GM21737 (cell line): ENCODE results near the gene SMPD3.
A peak's percentile ranks its signal among the peaks of the same experiment; 100 is the strongest.
"Not testable (repeated sequence)": the region's sequence is repeated elsewhere in the genome, so short reads cannot be mapped to it uniquely, and the experiment has no call there.

Experiments used
- ATAC-seq: cut with Tn5 transposase; IDR thresholded peaks from one replicate; pipeline ENCODE4 v1.9.1; 2021; ENCODE audit warnings: mild to moderate bottlenecking, moderate library complexity; ENCODE audit not compliant: unreplicated experiment

SMPD3 gene

GRCh38 chr16:68448360-68448970 is at the start of gene SMPD3:
TSS of gene SMPD3 (minus strand) at chr16:68448508. CDS start at chr16:68372181, 76,327 bp downstream.
- ATAC-seq: peak; percentile 73

- no peak for ATAC-seq
Observed at GRCh38 chr16:68496689-68497088, 48.4 kb upstream of the SMPD3 start.

- ATAC-seq: not testable (repeated sequence)
Observed at GRCh38 chr16:68494261-68494660, 46.0 kb upstream of the SMPD3 start.

- no peak for ATAC-seq
Observed at GRCh38 chr16:68493412-68494070, 45.2 kb upstream of the SMPD3 start.

GRCh38 chr16:68492543-68493411 is 44.5 kb upstream of the SMPD3 start:
- ATAC-seq: no peak

GRCh38 chr16:68492151-68492542 is 43.8 kb upstream of the SMPD3 start:
- no peak for ATAC-seq

GRCh38 chr16:68491576-68491950 is 43.3 kb upstream of the SMPD3 start:
- ATAC-seq: no peak

GRCh38 chr16:68490829-68491575 is 42.7 kb upstream of the SMPD3 start:
- ATAC-seq: no peak

- ATAC-seq: no peak
Observed at GRCh38 chr16:68490358-68490757, 42.0 kb upstream of the SMPD3 start.

- no peak for ATAC-seq
Observed at GRCh38 chr16:68488554-68488953, 40.2 kb upstream of the SMPD3 start.

- ATAC-seq: no peak
Observed at GRCh38 chr16:68487669-68488068, 39.4 kb upstream of the SMPD3 start.

- ATAC-seq: no peak
Observed at GRCh38 chr16:68487203-68487514, 38.9 kb upstream of the SMPD3 start.

GRCh38 chr16:68486502-68487202 is 38.3 kb upstream of the SMPD3 start:
- ATAC-seq: no peak

- ATAC-seq: no peak
Observed at GRCh38 chr16:68481636-68482035, 33.3 kb upstream of the SMPD3 start.

- ATAC-seq: no peak
Observed at GRCh38 chr16:68480084-68480995, 32.0 kb upstream of the SMPD3 start.

GRCh38 chr16:68479271-68479670 is 31.0 kb upstream of the SMPD3 start:
- no peak for ATAC-seq

- ATAC-seq: no peak
Observed at GRCh38 chr16:68478526-68479250, 30.4 kb upstream of the SMPD3 start.

GRCh38 chr16:68475071-68475470 is 26.8 kb upstream of the SMPD3 start:
- no peak for ATAC-seq
